Stimulated activated CD4-positive, alpha-beta T cell treated with anti-CD3 and anti-CD28 coated beads, Interleukin-2, amount 100 ng/mL, for 48 hours (primary cell): ENCODE results near the gene CRADD.

ENCODE experiments used
- DNase-seq, 2 donors: peaks; one replicate each; pipeline ENCODE4 v3.0.0-alpha.2; 2020

The CRADD gene

DNA sequence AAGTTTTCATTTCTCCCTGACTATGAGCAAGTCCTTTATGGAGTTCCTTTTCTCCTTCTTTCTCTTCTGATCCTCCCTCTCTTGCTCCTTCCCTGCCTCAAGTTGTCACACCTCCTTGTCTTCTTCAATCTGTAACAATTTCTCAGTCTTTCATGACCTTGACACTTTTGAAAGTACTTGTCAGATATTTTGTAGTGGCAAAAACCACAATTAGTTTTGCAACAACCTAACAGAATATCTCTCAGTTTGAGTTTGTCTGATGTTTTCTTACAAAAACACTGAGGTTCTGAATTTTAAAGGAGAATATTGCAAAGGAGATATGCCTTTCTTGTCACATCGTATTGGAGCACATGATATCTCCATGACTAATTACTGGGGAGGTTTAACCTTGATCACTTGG is 4.1 kb upstream of the CRADD start:
- DNase-seq, result no peak

DNA sequence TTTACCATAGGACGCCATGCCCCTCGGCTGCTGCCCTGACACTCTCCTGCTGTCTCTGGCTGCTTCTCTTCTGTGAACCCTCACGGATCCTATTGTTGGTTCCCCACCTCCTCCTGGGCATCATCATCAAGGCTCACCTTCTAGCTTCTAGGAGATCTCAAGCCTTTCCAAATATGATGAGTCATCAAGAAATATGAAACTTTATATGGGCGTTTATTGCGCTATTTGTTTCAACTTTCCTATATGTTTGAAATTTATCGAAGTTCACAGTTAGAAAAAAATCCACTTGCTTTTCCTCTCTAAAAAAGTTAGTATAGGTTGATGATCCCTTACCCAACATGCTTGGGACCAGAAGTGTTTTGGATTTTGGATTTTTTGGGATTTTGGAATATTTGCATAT is 2.8 kb upstream of the CRADD start:
- no peak for DNase-seq

- DNase-seq, result no peak
Observed at GRCh38 chr12:93676408-93677194, 574 bp upstream of the CRADD start.

DNA sequence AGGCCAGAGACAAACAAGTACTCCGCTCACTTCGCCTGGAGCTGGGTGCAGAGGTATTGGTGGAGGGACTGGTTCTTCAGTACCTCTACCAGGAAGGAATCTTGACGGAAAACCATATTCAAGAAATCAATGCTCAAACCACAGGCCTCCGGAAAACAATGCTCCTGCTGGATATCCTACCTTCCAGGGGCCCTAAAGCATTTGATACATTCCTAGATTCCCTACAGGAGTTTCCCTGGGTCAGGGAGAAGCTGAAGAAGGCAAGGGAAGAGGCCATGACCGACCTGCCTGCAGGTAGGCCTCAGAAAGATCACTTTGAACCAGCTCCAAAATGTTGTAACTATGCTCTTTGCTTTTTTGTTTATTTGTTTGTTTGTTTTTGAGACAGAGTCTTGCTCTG is 1.6 kb downstream of the CRADD start:
- no peak for DNase-seq

DNA sequence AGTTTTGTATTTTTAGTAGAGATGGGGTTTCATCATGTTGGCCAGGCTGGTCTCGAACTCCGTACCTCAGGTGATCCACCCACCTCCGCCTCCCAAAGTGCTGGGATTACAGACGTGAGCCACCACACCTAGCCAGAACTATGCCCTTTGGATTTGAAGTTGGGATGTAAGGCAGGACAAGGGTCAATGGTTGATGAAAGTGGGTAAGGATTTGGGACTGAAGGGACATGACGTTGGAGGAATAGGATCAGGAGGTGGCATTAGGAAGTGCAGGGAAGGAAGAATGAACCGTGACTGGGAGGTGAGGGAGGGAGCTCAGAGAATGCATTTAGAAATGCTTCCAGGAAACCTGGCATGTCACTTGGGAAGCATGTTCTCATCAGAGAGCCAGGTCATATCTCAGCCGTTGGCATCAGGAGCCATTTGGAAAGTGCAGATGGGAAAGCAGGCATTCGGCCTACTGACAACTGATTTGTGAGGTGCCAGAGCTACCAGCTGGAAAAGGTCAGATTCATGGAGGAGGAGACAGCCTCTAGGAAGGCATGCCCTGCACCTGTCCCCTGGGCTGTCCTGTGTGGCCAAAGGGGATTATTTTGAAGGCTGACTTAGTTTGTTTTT is 2.2 kb downstream of the CRADD start:
- DNase-seq, result no peak

GRCh38 chr12:93680006-93680405 is 2.8 kb downstream of the CRADD start:
- no peak for DNase-seq

- DNase-seq, result no peak
Observed at GRCh38 chr12:93682846-93683261, 5.7 kb downstream of the CRADD start.

GRCh38 chr12:93683410-93683809 is 6.2 kb downstream of the CRADD start:
- DNase-seq, result no peak

DNA sequence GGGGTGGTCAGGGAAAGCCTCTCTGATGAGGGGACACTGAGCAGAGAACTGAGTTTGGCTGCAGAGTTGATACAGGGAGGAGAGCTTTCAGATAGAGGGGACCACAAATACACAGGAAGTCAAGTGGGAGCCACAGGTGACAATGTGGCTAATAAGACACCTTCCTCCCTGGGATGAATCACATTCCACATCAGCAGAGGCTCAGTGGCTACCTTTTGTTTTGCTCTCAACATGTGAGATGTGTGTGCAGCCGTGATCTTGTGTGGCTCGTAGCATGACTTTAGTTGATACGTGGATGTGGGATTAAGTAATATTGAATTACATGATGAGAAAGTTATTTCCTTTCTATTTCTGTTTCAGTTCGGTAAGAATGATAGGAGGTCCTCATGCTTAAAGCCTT is 7.5 kb downstream of the CRADD start:
- DNase-seq, result no peak

GRCh38 chr12:93686572-93687356 is 9.6 kb downstream of the CRADD start:
- DNase-seq, result no peak

DNA sequence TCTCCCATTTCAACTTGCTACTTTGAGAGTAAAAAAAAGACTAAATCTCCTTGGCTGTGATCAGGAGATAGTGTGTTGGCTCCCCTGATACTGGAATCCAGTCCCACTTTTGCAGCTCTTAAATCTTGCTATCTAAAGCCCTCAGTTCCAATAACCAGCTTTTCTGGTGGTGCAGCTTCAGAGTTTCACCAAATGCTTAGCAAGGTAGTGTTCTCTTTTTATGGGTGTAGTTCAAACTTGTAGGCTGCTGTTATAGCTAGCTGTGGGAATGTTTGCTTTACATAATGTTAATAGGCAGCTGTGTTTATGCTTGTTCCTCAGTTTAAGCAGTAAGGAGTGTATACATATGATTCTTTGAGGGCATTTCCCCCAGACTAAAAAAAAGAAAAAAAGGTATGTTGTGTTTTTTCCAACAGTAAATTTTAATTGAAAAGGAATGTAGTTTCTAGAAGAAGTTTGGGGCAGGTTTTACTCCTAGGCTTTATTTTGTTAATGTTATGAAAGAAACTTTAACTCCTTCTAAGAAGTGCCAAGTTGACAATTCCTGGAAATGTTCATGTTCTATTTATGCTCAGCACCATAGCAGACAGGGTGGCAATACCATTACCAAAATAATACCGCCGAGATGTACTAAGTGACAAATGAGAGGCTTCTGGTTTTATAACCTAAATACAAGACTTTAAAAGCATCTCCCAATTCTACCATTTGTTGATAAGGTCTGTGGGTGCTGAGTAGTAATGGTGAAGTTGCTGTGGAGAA is 12.1 kb downstream of the CRADD start:
- no peak for DNase-seq

GRCh38 chr12:93696462-93696861 is 19.3 kb downstream of the CRADD start:
- DNase-seq, result no peak

DNA sequence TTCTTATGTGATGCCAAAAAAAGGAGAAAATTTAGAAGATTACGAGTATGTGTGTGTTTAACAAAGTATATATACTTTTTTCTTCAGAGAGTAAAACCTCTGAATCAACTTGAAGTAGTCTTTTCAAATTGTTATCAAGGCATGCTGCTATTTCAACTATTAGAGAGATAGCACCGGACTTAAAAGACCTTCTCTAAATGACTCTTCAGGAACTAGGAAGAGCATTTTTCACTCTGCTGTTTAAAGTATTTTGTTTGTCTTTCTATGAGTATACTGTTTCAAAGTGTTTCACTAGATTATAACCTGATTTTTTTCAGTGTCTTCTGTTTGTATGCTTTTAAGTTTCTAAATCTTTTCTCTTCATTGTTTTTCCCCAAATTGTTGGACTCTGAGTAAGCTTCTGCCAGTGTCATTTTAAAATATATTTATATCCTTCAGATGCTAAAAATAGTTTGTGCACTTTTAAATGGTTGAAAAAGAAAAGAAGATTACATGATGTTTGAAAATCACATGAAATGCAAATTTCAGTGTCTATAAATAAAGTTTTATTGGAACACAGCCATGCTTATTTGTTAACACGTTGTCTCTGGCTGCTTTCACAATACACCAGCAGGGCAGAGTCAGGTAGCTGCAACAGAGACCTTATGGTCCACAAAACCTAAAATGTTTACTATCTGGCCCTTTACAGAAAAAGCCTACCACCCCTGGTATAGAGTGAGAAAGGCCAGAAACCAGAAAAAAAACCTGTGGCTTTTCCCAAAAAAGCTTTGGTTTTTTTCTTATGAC is 21.3 kb downstream of the CRADD start:
- no peak for DNase-seq

- DNase-seq, result no peak
Observed at GRCh38 chr12:93699271-93700145, 22.3 kb downstream of the CRADD start.

GRCh38 chr12:93702707-93703315 is 25.6 kb downstream of the CRADD start:
- DNase-seq, result no peak

GRCh38 chr12:93704122-93704521 is 26.9 kb downstream of the CRADD start:
- no peak for DNase-seq

GRCh38 chr12:93704625-93705024 is 27.4 kb downstream of the CRADD start:
- no peak for DNase-seq

- no peak for DNase-seq
Observed at GRCh38 chr12:93705237-93705636, 28.1 kb downstream of the CRADD start.

- DNase-seq, result no peak
Observed at GRCh38 chr12:93706387-93706786, 29.2 kb downstream of the CRADD start.

DNA sequence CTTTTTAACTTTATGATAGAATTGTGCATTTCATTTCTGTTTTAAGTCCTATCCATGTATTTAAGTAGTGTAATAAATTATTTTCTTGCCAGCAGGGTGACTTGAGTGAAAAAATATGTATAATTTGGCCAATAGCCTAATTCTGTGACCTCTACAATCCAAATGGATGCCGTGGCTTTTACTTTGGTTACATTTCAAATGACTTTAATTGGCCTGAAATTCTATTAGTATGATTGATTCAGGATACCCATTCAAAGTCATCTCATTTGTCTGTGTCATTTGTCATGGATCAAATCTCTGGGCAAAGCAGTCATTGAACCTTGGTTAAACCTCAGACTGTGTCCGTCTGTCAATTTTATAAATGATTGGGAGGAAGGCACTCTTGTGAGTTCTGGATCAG is 29.6 kb downstream of the CRADD start:
- no peak for DNase-seq

DNA sequence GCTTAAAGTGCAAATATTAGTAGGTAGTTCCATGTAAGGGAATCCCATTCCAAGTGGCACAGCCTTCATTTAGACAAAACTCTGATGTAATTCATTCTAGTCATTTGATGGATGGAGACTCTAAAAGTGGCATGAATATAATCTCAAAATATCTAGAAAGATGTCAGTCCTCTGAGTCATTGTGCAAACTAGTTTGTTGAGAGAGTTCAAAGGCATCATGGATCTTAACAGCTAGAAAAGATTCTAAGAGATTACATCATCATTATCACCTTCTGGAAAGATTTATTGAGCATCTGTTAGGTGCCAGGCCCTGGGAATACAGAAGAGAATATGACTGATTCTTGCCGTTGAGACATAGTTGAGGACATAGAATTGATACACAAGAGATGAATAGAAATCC is 30.7 kb downstream of the CRADD start:
- DNase-seq, result no peak
